Esophagus muscularis mucosa (tissue), 3 donors: Measurements from ENCODE around the gene DSC3.

ENCODE experiments used
- CTCF ChIP-seq, 3 experiments: fragments of 200-600 bp in 2 of 3; fragments of 450-650 bp in 1 of 3; sonication (generic) in 2 of 3; IDR thresholded peaks; one replicate each; pipeline ENCODE4 v1.5.1; 2017 to 2019; ENCODE audit warnings: antibody characterized with exemption in 3 of 3, mild to moderate bottlenecking in 2 of 3, moderate library complexity in 1 of 3
- POLR2A ChIP-seq: fragments of 450-650 bp; IDR thresholded peaks from one replicate; pipeline ENCODE4 v1.6.1; 2017; ENCODE audit warnings: antibody characterized with exemption, moderate library complexity, mild to moderate bottlenecking, low read depth
- POLR2AphosphoS5 ChIP-seq, 2 donors: sonication (generic); formaldehyde crosslinking; IDR thresholded peaks; one replicate each; pipeline ENCODE4 v1.6.1; 2017; ENCODE audit warnings: antibody characterized with exemption in 2 of 2

GRCh38 chr18:31010601-31011000 lies 31.9 kb downstream of the DSC3 start:
- no peak for TF ChIP-seq CTCF (IDR thresholded peaks at IDR 0.05)
- no peak for TF ChIP-seq POLR2A
- TF ChIP-seq POLR2AphosphoS5 (IDR thresholded peaks at IDR 0.05), result no peak
